HG03565 (cell line): Measurements from ENCODE around the gene SMYD3.
A peak's percentile ranks its signal among the peaks of the same experiment; 100 is the strongest.
"Not testable (repeated sequence)": the region's sequence is repeated elsewhere in the genome, so short reads cannot be mapped to it uniquely, and the experiment has no call there.

Source experiments
- ATAC-seq: cut with Tn5 transposase; IDR thresholded peaks from one replicate; pipeline ENCODE4 v1.9.1; 2021; ENCODE audit warnings: mild to moderate bottlenecking, moderate library complexity; ENCODE audit not compliant: unreplicated experiment

SMYD3 gene

DNA sequence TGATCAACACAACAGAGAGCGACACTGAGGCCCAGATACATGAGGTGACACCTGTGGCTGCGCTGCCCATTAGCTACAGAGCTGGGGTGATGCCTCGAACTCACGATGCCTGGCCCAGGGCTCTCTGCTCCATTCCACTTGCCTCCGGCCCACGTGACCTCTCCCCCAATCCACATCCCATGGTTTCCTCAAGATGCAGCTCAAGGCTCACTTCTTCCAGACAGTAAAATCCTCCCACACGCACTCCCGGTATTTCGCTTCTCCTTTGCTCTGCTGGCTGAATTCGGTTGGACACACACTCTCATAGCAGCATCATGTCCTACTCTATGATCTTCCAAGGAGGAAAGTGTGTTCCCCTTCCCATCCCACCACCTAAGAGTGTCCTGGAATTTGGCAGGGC, 679.8 kb downstream of the SMYD3 start:
- ATAC-seq, result no peak

DNA sequence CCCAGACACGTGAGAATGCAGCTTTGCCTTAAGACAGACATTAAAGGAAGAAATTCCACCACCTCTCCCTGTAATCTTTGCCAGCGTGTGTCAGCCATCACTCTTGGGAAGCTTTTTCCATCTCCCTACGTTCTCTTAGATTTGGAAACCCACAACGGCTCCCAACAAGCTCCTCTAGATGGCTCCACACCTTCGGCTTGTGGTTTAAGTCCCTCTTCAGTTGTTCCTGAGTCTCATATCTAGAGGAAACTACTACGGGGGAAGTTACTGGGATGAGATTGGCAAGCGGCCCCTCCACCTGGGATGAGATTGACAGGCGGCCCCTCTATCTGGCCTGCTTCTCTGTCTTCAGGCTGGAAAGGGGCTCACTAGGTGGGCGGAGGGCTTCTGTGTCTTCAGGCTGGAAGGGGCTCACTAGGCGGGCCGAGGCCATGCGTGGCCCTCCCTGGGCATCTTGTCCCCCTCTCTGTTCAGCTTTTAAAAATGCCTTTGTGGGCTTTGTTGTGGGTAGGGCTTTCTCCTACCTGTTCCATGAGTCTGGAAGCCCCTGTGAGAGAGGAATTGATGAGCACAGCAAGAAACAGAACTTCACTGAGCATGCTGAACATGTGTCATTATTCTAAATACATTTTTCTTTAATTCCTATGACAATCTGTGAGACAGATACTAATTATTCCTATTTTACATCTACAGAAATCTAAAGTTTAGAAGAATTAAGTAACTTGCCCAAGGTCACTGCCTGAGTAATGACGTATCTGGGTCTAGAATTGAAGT, 681.8 kb downstream of the SMYD3 start:
- no peak for ATAC-seq

DNA sequence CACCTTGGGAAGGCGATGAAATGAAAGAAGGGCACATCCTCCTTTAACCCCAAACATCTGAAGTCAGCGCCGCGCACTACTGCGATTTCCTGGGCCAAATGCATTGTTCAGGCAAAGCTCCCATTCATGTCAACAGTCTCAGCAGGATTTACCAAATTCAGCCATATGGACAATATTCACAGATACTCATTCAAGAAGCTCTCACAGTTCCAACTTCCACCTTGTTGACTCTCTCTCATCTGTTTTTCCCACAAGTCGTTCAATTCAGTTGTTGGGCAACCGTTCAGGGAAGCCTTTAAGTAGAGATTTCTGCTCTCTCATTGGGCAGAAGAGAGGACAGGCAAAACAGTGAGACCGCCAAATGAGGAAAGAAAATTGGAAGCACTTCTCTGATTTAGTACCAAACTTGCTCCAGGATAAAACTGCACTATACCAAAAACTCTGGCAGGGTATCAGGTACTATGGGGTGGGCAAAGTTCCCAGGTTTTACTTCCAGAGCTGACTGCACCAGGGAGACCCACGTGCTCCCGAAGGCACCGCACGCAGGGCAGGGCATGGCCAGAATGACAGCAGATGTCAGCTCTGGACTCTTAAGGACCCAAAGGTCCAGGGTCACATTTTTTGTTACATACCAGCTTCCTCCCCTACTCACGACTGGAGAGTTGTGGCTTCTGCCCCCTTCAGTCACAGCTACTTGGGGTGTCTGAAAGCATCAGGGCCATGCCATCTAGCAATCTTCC, 683.5 kb downstream of the SMYD3 start:
- ATAC-seq, result no peak

DNA sequence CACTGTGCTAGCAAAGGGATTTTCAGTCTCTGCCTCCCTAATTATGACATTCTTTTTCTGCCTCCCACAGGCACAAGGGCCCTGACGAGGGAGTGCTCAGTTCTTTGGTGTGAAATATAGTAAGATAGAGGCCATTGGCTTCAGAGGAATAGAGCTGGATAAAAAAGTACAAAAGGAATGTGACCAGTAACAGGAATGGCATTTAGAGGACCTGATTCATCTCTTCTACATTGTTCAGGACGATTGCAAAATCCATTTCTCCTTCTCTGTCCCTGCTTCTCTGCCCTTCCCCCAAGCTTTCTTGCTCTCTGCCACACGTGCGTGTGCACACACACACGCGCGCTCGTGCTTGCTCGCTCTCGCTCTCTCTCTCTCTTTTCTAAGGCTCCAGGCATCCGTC, 684.1 kb downstream of the SMYD3 start:
- ATAC-seq, result no peak

DNA sequence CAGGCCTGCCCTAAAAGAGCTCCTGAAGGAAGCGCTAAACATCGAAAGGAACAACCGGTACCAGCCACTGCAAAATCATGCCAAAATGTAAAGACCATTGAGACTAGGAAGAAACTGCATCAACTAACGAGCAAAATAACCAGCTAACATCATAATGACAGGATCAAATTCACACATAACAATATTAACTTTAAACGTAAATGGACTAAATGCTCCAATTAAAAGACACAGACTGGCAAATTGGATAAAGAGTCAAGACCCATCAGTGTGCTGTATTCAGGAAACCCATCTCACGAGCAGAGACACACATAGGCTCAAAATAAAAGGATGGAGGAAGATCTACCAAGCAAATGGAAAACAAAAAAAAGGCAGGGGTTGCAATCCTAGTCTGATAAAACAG, 688.7 kb downstream of the SMYD3 start:
- not testable (repeated sequence) for ATAC-seq

DNA sequence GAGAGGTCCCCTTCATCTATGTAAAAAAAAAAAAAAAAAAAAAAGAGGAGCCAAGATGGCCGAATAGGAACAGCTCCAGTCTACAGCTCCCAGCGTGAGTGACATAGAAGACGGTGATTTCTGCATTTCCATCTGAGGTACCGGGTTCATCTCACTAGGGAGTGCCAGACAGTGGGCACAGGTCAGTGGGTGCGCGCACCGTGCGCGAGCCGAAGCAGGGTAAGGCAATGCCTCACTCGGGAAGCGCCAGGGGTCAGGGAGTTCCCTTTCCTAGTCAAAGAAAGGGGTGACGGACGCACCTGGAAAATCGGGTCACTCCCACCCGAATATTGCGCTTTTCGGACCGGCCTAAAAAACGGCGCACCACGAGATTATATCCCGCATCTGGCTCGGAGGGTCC, 690.6 kb downstream of the SMYD3 start:
- ATAC-seq, result not testable (repeated sequence)

DNA sequence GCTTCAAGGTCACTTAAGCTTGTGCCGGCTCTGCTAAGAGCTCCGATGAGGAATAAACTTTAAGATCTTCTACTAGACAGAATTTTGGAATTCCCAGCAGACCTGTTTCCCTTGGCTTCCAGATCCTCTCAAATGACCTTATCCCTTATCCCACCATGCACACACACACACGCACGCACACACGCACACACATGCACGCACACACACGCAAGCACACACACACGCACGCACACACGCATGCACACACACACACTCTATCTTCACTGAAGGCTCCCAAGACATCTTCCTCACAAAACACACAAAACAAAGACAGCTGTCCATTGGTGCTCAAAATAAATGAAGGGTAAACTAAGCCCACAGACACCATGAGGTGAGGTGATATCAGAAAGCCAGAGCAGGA, 692.4 kb downstream of the SMYD3 start:
- ATAC-seq, result no peak

DNA sequence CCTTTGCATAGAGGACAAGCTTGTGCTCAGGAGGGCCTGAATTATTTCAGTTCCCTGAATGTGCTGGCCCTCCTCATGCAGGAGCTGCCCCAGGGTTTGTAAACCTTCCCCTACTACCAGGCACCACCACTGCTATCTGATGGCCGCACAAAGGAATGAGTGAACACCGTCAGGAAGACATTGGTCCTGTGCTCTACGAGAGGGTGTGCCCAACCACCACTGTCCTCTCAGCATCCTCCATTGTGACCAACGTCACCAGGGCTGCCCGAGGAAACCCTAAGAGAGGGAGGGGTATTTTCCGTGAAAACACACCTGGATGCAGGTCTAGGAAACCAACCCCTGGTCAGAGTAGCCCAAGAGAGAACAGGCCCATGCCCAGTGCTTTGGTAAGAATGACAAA, 694.8 kb downstream of the SMYD3 start:
- ATAC-seq, result no peak

DNA sequence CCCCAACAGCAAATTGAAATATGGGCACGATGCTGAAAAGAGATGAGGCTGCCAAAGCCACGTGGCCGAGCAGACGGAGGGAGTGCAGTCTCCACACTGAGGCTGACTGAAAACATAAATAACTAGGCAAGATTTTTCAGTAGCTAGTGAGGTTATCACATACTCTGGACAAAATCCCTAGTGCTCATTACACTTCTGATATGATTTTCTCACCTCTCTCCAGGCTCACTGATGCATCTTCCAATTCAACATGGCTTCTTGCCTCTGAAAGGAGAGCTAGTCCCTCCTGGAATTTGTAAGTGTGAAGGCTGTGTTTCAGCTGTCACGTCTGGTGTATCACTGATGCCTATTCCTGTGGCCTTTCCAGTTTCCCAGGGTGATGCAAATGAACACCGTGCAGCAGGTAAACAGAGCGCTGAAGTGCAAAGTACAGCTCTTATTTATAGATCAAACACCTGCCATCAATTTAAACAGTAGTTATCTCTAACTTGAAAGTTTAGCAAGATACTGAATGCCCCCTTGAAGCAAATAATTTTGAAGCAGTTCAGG, 696.2 kb downstream of the SMYD3 start:
- ATAC-seq, result no peak

DNA sequence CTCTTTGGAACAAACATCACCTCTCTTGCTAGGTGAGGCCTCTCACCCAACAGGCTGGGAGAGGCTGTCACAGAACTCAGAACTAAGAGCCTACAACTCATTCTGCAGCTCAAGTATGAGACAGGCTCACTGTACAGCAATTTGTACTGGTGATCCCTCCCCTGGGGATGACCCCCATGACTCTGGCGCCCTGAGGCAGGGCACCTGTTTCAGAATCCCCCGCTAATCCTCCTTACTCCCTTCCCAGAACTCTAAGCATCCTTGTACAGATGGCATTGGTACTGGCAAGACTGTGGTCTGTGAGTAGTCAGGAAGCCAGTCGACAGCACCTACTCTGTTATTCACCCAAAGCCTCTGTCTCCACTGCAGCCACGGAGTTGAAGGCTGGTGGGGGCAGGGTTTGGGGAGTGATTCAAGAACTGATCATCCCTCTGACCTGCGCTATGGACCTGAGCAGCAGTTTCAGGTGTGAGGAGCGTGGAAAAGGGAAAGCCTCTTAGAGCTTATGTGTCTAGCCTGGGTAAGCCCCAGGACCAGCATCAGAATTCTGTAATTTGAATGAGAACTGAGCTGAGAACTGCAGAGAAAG, 696.8 kb downstream of the SMYD3 start:
- ATAC-seq, result no peak

DNA sequence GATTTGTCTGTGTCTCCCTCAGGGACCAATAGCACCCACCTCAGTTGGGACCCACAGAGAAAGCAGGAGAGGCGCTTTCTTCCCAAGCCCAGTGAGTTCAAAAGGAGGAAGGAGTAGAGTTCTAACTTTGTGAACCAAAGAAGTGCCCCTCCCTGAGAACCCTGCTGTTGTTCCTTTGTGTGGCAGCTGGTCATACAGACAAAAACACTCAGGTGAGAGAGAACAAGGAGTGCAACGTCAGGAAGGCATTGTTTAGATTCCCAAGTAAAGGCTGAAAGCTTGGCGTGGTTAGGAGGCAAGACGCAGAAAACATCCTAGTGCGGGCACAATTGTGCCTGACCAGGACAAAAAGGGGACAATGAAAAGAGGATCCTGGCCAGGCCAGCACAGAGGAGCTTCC, 697.7 kb downstream of the SMYD3 start:
- ATAC-seq, result no peak

DNA sequence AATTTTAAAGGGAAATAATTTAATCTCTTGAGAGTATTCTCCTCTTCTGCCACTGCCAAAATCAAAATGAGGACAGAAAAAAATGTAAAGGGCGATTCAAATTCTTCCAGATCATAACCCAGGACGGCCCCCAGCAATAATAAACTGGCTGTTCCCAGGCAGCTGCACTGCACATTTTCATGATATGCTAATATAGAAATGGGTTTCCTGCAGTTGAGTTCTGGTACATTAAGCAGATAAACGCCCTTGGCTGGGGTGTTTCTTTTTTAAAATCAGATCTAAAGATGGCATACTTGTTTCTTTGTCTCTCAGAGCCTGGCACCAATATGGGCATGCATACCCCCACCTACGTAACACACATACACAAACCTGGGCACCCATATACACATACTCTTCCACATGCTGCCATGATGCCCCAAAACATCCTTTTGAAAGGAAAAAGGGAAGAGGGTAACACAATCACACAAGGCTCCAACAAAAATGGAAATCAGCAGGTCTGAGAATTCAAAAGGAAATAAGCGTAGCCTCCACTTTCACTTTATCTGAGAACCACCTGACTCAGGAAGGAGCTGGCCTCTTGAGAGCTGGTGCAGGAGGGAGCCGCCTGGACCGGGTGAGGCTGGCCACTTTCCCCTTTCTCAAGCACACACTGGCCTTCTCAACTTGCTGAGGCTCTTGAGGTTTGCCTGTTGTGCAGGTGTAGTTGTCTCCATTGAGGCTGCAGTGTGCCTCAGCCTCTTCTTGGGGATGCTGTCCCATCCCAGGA, 698.9 kb downstream of the SMYD3 start:
- ATAC-seq, result no peak

DNA sequence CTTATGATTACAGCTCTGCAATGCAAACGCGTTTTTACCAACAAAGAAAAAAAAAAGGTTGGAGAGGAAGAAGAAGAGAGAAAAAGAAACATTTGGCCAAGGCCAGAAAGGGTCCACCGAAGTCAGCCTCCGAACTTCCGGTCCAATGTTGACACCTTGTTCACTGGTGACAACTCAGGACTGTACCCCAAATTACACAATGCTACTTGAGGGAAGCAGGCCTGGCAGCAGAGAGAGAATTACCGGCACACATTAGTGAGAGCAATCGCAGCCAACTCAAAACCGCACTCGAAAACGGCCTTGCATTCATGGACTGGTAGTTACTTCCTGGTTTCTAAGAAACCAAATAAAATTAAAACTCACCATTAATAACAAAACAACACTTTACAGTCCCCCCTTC, 699.8 kb downstream of the SMYD3 start:
- ATAC-seq, result peak; percentile 85

DNA sequence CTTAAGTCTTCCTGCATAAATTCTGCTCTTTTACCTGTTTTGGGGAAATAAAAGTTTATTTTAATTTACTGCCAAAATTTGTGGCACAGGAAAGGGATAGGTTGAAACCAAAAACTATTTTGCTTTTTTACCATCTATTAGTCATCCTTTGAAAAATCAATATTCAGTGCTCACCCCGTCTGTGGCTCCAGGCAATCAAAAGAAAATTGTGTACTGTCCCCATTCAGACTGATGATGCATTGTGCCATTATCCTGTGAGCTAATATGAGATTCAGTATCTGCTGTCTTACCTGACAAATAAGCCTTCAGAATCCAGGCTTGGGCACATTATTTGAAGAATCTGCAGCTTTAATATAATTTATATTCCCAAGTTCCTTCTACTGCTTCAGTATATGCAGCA, 701.5 kb downstream of the SMYD3 start:
- ATAC-seq, result no peak

DNA sequence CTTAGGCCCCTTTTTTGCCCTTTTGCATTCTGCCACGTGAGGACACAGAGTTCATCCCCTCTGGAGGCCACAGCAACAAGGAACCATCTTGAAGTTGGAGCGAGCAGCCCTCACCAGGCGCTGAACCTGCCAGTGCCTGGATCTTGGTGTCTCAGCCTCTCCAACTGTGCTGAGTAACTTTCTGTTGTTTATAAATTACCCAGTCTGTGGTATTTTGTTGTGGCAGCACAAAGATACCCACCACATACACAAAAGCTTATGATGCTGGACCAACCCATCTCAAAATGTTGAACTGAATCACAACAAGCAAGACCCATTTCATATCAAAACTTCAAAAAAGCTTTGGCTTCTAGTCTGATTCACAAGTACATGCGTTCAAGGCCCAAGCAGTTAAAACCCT, 702.4 kb downstream of the SMYD3 start:
- ATAC-seq, result no peak

DNA sequence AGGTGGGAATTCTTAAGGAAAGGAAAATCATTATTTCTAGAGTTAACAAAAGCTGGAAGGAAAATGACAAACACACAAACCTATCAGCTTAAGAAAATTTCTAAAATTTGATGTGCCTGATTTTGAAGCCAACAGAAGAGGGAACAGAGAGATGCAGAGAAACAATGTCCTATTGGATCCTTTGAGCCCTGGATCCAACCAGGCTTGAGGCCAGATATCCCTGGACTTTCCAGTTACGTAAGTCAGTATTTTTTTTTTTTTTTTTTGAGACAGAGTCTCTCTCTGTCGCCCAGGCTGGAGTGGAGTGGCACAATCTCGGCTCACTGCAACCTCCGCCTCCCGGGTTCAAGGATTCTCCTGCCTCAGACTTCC, 703.4 kb downstream of the SMYD3 start:
- no peak for ATAC-seq

DNA sequence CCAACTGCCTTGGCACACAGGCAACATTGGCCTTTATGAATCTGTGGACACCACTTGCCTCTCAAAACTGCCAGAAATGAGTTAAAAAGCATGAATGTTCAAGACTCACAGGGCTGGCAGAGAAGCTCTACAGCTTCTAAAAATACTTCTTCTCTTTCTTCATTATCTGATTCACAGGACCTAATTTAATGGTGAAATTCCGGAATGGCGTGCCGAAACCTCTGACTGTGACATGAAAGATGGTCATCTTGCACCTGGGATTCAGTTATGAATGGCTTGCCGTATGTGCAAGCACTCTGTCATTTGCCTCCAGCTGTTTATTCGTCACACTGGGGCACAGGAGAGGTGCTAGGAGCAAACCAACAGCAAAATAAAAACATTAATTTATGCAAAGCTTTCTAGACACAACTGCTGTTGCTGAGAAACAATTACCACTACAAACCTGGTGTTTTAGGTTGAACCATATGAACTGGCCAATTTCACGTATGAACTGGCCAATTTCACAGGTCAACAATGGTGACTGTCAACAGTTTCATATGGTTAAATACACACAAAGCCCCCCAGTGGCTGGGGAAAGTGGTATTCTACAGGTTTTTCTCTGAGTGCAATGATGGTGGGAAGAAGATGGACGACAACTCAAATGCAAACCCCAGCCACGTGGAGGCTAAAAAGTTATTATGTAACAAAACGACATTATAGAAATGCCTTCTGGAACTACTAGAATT, 704.0 kb downstream of the SMYD3 start:
- no peak for ATAC-seq

DNA sequence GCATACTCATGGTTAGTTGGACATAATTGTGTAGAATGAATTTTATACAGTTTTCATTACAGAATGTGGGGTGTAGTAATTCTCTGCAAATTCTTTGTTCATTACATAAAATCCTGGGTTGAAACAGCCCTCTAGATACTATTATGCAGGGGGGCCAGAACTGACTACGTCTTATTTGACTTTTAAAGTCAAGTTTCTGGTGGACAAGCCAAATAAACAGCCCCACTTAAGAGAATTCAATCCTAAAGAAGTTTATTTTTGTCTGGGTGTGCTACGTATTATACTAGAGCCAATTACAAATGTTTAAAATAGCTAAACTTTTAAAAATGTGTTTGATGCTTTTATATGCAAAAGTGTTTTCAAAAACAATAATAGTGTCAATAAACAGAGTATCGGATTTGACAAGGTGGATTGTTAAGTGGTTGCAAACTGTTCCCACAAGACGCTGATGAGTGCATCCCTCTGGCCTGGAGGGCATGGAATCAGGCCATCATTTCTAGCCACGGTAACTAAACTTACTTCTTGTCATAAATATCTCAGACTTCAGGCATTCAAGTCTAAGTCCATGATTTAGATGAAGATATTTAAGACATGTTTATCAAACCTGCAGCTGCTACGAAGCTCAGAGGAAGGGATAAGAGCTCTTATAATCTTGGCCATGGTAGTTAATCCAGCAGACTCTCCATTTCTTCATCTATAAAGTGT, 706.0 kb downstream of the SMYD3 start:
- ATAC-seq, result no peak

DNA sequence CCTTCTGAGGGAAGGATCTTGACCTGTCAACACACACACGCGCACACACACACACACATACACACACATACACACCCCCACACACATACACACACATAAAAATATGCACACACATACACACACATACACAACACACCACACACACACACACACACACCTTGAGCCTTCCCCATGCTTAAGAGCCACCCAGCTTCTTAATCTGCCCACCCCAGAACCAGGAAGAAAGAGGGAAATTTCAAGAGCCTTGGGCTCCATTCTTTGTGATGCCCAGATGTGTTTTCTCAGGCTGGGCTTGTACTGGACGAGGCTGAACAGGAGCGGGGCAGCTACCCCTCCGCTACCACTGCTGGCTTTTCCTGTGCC, 708.7 kb downstream of the SMYD3 start:
- no peak for ATAC-seq
